Heart right ventricle (tissue), 16 donors: ENCODE results near the gene ZCCHC8. TPM values are rescaled to one million over a fixed set of nuclear protein-coding genes. Genes with fewer than 3 reads are reported as not detected.
"Not testable (repeated sequence)": the region's sequence is repeated elsewhere in the genome, so short reads cannot be mapped to it uniquely, and the experiment has no call there.

Experiments
- ATAC-seq, 8 donors: fragments of 200-7000 bp; cut with Tn5 transposase; one replicate each; pipeline ENCODE4 v1.9.1; 2020; ENCODE audit warnings: mild to moderate bottlenecking in 8 of 8, moderate library complexity in 8 of 8, moderate number of reproducible peaks in 1 of 8
- DNase-seq, 2 donors: peaks; one replicate each; pipeline ENCODE4 v3.0.0-alpha.2; 2020
- H3K27ac ChIP-seq, 10 donors: fragments of 200-600 bp; sonication (generic) in 2 of 10; one replicate each; pipeline versions ENCODE4 v1.5.0 to v1.8.0; 2020 to 2022; ENCODE audit warnings: mild to moderate bottlenecking in 3 of 10
- H3K27me3 ChIP-seq, 7 donors: fragments of 200-600 bp; one replicate each; pipeline ENCODE4 v1.8.0; 2021 to 2022; ENCODE audit warnings: mild to moderate bottlenecking in 2 of 7
- H3K36me3 ChIP-seq, 9 donors: fragments of 200-600 bp; sonication (generic) in 1 of 9; one replicate each; pipeline versions ENCODE4 v1.5.0 to v1.8.0; 2020 to 2022; ENCODE audit warnings: mild to moderate bottlenecking in 2 of 9
- H3K4me1 ChIP-seq, 9 donors: fragments of 200-600 bp; sonication (generic) in 1 of 9; one replicate each; pipeline versions ENCODE4 v1.5.0 to v1.8.0; 2020 to 2022; ENCODE audit warnings: mild to moderate bottlenecking in 4 of 9
- H3K4me3 ChIP-seq, 10 donors: fragments of 200-600 bp; sonication (generic) in 2 of 10; one replicate each; pipeline versions ENCODE4 v1.5.0 to v1.8.0; 2020 to 2022; ENCODE audit warnings: mild to moderate bottlenecking in 7 of 10, moderate library complexity in 2 of 10
- H3K9me3 ChIP-seq, 11 donors: fragments of 200-600 bp in 10 of 11; sonication (generic) in 2 of 11; one replicate each; pipeline versions ENCODE4 v1.5.0 to v1.8.0; 2013 to 2022; ENCODE audit warnings: mild to moderate bottlenecking in 2 of 11, control low read depth in 1 of 11, moderate library complexity in 1 of 11
- CTCF ChIP-seq, 9 donors: fragments of 200-600 bp; sonication (generic) in 2 of 9; IDR thresholded peaks; one replicate each; pipeline versions ENCODE4 v1.5.0 to v1.8.0; 2021 to 2022; ENCODE audit warnings: antibody characterized with exemption in 9 of 9, mild to moderate bottlenecking in 5 of 9, moderate library complexity in 1 of 9
- WGBS, 2 donors: extraction: QIAGEN DNeasy Blood & Tissue Kit; methylation state at CpG; one replicate each; pipeline ENCODE4 v1.1.7; 2013; ENCODE audit warnings: inconsistent platforms in 1 of 2; 5-methylcytosine and 5-hydroxymethylcytosine counted together
- intact Hi-C, 10 donors: fragments of 100-400 bp; cut with DNase I; formaldehyde crosslinking; loops; one replicate each; pipeline versions ENCODE4 v1.11.1 to v1.14.2; 2022
- polyA plus RNA-seq, 2 donors: library from polyadenylated mRNA; stranded (reverse); fragments of 200-250 nt; gene quantifications; one replicate each; pipeline ENCODE4 v1.2.3, GENCODE V29; 2013
- total RNA-seq, 10 donors: library from RNA; stranded (reverse); fragmentation: NEBNext Ultra II Directional in 3 of 10; extraction: Animal tissue kit (Norgen Biotek cat#: 25700) in 3 of 10; gene quantifications; one replicate each; pipeline versions ENCODE4 v1.2.1 to v1.2.4, GENCODE V29; 2021 to 2023
- donor health status: Arrhythmogenic right ventricular cardiomyopathy.
- donor health status: ischemic (EF 13 %, LVEDD 7.1; RV severe dilation, severe dysfunction).
- donor health status: healthy with polysubstance abuse.
- donor health status: DM: no; HTN: yes; CAD: no.
- donor health status: DM: no; HTN: no; CAD: no.
- donor health status: ischemic (EF 25% LVEDD 6.9; RV normal size, moderate dysfunction).
- donor health status: ischemic (EF 25% LVEDD 5.7; RV mildly dilated, moderate dysfunction).
- donor health status: healthy.
- donor health status: DM: yes; HTN: yes; CAD: no.
- donor health status: Ischemic cardiomyopathy.
- donor health status: ischemic (EF 35%, LVEDD 5.7; RV mildly dilated, moderate dysfunction).
- donor health status: nonischemic (EF 11% LVEDD 7.7; RV severe dilation, severe dysfunction).
- donor health status: DM: yes; HTN: yes; CAD: no.
- donor health status: PGD.
- donor health status: ischemic (EF 29% LVEDD 5.4; RV normal size, mild dysfunction).
- donor health status: nonischemic (EF 23%, LVEDD 6.1; RV moderate dilation, normal function).

Gene ZCCHC8
- total and polyA plus RNA-seq, 12 donors, result 7.5 to 29.6 (median 9.2) TPM

- no peak for ATAC-seq
These were observed 20.0 kb downstream of the ZCCHC8 start for GRCh38 chr12:122480753-122481152.

GRCh38 chr12:122474324-122474716 lies 26.4 kb downstream of the ZCCHC8 start:
- 83 to 91% methylated on average over 2 of the region's 2 CpGs for WGBS, 2 donors
- H3K4me1 ChIP-seq, result peaks cover 0 to 17% (median 6%) of the 10 kb centered on the region in 9 donors
- H3K36me3 ChIP-seq, result peaks cover 3 to 73% (median 64%) of the 10 kb centered on the region in 9 donors
- ATAC-seq (no peak), DNase-seq (no peak)
- H3K4me3 ChIP-seq, result no peak overlapping the region
- intact Hi-C loops, result loop anchor here in 3 of 10 donors (5.0 kb wide), 3 partner anchors 72 to 137 kb away; no protein-coding TSS in a partner anchor
- no peak overlapping the region for H3K27ac ChIP-seq
- no peak for TF ChIP-seq CTCF (IDR thresholded peaks at IDR 0.05)
- no peaks in the 10 kb centered on the region for H3K27me3 ChIP-seq
- no peaks in the 10 kb centered on the region for H3K9me3 ChIP-seq

More at GRCh38 chr12:122480753-122481152, 20.0 kb downstream of the ZCCHC8 start:
- H3K27me3 ChIP-seq, result no peaks in the 10 kb centered on the region
- H3K36me3 ChIP-seq, result peaks cover 3 to 100% (median 78%) of the 10 kb centered on the region in 9 donors
- WGBS, 2 donors, result 98 to 100% methylated on average over 8 of the region's 8 CpGs
- no peak for DNase-seq
- intact Hi-C loops, result no loop called here
- H3K4me1 ChIP-seq, result no peaks in the 10 kb centered on the region
- H3K4me3 ChIP-seq, result no peak overlapping the region
- TF ChIP-seq CTCF (IDR thresholded peaks at IDR 0.05), result no peak
- no peak overlapping the region for H3K27ac ChIP-seq
- no peaks in the 10 kb centered on the region for H3K9me3 ChIP-seq

DNA sequence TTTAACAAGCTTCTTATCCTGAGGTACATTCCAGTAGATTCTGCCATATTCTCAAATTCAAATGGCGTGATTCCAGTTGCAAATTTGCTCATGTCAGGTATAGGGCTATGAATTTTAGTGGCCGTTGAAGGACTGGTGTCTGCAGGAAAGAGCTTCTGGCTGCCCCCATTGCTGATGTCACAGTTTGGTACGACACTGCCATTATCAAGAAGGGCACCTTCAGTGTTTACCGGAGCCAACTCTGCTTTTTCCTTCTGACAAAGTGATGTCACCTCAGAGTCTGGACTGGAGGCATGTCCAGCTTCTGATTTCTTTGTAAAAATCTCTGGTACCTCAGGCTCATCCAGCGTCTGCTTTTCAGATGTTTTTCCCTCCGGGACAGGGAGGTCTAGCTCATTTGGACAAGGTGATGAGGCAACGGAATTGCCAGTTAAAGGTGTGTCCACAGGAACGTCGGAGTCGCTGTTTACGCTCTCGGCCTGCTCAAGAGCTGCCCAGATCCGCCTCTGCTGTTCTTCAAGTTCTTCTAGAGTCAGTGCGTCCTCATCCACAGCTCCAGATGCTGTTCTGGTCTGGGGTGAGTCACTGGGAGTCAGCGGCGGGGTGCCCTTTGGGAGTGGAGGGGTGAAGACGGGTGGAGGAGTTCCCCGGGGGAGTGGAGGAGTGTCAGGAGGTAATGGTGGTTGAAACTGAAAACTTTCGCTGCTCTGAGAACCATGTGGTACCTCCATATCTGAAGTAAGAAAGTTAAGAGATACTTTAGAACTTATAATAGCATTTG lies 27.0 kb downstream of the ZCCHC8 start:
- no peak for TF ChIP-seq CTCF (IDR thresholded peaks at IDR 0.05)
- WGBS, 2 donors, result 74 to 77% methylated on average over 19 of the region's 19 CpGs
- peak overlapping the region in 3 of 10 donors; percentile 43 to 57 (median 51) for H3K27ac ChIP-seq
- no peaks in the 10 kb centered on the region for H3K27me3 ChIP-seq
- intact Hi-C loops, result loop anchor here in 4 of 10 donors (1.0 to 5.0 kb wide), 4 partner anchors 71 to 136 kb away; no protein-coding TSS in a partner anchor
- H3K4me3 ChIP-seq, result no peak overlapping the region
- ATAC-seq (peak in 6 of 8 donors; percentile 20 to 63 (median 39)), DNase-seq (no peak)
- peaks cover 3 to 68% (median 59%) of the 10 kb centered on the region in 9 donors for H3K36me3 ChIP-seq
- H3K4me1 ChIP-seq, result peaks cover 0 to 17% (median 6%) of the 10 kb centered on the region in 9 donors
- no peaks in the 10 kb centered on the region for H3K9me3 ChIP-seq

GRCh38 chr12:122471324-122472226 lies 29.2 kb downstream of the ZCCHC8 start:
- H3K27ac ChIP-seq, result peak overlapping the region in 5 of 10 donors; percentile 21 to 60 (median 33)
- intact Hi-C loops, result loop anchor here in 7 of 10 donors (1.0 to 5.0 kb wide), 4 partner anchors 69 to 134 kb away; no protein-coding TSS in a partner anchor

DNA sequence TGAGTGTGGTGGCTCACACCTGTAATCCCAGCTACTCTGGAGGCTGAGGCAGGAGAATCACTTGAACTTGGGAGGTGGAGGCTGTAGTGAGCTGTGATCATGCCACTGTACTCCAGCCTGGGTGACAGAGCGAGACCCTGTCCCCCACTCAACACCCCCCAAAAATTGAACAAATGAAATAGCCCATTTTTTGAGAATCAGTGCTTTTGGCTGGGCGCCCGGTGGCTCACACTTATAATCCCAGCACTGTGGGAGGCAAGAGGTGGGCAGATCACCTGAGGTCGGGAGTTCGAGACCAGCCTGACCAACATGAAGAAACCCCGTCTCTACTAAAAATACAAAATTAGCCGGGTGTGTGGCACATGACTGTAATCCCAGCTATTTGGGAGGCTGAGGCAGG lies 30.2 kb downstream of the ZCCHC8 start:
- not testable (repeated sequence) for ATAC-seq, DNase-seq, H3K9me3 ChIP-seq, H3K4me3 ChIP-seq, H3K27me3 ChIP-seq
- WGBS, 2 donors, result 95 to 96% methylated on average over 7 of the region's 7 CpGs
- peaks cover 0 to 36% (median 35%) of the 10 kb centered on the region in 9 donors for H3K36me3 ChIP-seq
- peaks cover 0 to 17% (median 6%) of the 10 kb centered on the region in 9 donors for H3K4me1 ChIP-seq
- intact Hi-C loops, result loop anchor here in 3 of 10 donors (5.0 kb wide), 3 partner anchors 68 to 133 kb away; no protein-coding TSS in a partner anchor
- H3K27ac ChIP-seq, result peak overlapping the region in 1 of 10 donors; percentile 33

More at GRCh38 chr12:122471324-122472226, 29.2 kb downstream of the ZCCHC8 start:
- H3K4me1 ChIP-seq, result peaks cover 0 to 17% (median 6%) of the 10 kb centered on the region in 9 donors
- peaks cover 1 to 46% (median 45%) of the 10 kb centered on the region in 9 donors for H3K36me3 ChIP-seq
- ATAC-seq, result peak in 5 of 8 donors; percentile 41 to 67 (median 59)
- peak; percentile 47 to 89 (median 78) for TF ChIP-seq CTCF (IDR thresholded peaks at IDR 0.05)
- no peaks in the 10 kb centered on the region for H3K27me3 ChIP-seq
- WGBS, 2 donors, result 27 to 35% methylated on average over 3 of the region's 3 CpGs
- H3K9me3 ChIP-seq, result no peaks in the 10 kb centered on the region
- DNase-seq, result no peak
- no peak overlapping the region for H3K4me3 ChIP-seq

DNA sequence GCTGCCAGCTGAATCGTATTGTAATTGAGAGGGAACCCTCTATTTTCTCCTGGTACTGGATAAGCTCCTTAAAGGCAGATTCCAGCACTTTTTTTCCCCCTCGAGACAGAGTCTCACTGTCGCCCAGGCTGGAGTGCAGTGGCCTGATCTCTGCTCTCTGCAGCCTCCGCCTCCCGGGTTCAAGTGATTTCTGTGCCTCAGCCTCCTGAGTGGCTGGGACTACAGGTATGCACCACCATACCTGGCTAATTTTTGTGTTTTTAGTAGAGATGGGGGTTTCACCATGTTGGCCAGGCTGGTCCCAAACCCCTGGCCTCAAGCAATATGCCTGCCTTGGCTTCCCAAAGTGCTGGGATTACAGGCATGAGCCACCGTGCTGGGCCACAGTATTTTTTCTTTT lies 30.9 kb downstream of the ZCCHC8 start:
- intact Hi-C loops, result loop anchor here in 4 of 10 donors (2.0 to 10.0 kb wide), 5 partner anchors 68 to 135 kb away; no protein-coding TSS in a partner anchor
- Histone ChIP-seq H3K36me3 (peaks cover 0 to 29% (median 27%) of the 10 kb centered on the region in 9 donors), H3K4me1 (peaks cover 0 to 17% (median 6%) of the 10 kb centered on the region in 9 donors)
- not testable (repeated sequence) for H3K9me3 ChIP-seq, H3K27me3 ChIP-seq, H3K4me3 ChIP-seq, DNase-seq, H3K27ac ChIP-seq, ATAC-seq
- WGBS, 2 donors, result 79 to 88% methylated on average over 6 of the region's 6 CpGs
